ENCODE results near the gene KLF9.

DNA sequence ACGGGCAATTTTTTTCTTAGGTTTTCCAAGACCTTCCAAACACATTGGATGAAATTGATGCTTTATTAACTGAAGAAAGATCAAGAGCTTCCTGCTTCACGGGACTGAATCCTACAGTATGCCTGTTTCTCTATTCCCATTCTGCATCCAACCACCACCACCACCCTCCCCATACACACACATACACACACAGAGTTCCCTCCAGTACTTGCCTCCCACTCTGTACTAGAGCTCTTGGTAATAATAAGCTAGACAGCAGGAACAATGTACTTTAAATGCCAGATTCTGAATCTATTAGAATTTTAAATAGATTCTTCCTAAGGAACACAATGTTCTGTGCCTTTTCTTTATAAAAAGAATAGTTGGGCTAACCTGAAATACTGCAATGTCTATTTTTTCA lies 67.4 kb downstream of the KLF9 start:
- TF ChIP-seq, protein P1, sequence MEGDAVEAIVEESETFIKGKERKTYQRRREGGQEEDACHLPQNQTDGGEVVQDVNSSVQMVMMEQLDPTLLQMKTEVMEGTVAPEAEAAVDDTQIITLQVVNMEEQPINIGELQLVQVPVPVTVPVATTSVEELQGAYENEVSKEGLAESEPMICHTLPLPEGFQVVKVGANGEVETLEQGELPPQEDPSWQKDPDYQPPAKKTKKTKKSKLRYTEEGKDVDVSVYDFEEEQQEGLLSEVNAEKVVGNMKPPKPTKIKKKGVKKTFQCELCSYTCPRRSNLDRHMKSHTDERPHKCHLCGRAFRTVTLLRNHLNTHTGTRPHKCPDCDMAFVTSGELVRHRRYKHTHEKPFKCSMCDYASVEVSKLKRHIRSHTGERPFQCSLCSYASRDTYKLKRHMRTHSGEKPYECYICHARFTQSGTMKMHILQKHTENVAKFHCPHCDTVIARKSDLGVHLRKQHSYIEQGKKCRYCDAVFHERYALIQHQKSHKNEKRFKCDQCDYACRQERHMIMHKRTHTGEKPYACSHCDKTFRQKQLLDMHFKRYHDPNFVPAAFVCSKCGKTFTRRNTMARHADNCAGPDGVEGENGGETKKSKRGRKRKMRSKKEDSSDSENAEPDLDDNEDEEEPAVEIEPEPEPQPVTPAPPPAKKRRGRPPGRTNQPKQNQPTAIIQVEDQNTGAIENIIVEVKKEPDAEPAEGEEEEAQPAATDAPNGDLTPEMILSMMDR (IDR thresholded peaks at IDR 0.05) = no peak
- TF ChIP-seq ZFX (IDR thresholded peaks at IDR 0.05; ENCODE audit: borderline replicate concordance) = no peak
